Hepatocyte (in vitro differentiated cells): Measurements from ENCODE around the gene ARL15.

Experiments used
- CTCF ChIP-seq: fragments of 200-600 bp; sonication (generic); IDR thresholded peaks from 2 replicates; pipeline ENCODE4 v1.5.1; 2016; ENCODE audit warnings: antibody characterized with exemption, mild to moderate bottlenecking; ENCODE audit not compliant: poor library complexity
- EZH2 ChIP-seq: fragments of 200-600 bp; sonication (generic); IDR thresholded peaks from 2 replicates; pipeline ENCODE4 v1.6.1; 2016; ENCODE audit warnings: antibody characterized with exemption, mild to moderate bottlenecking, borderline replicate concordance
- EZH2phosphoT487 ChIP-seq: fragments of 200-600 bp; sonication (generic); IDR thresholded peaks from one replicate; pipeline ENCODE4 v1.6.1; 2018; ENCODE audit warnings: antibody characterized with exemption, mild to moderate bottlenecking, low read depth, moderate library complexity; ENCODE audit not compliant: unreplicated experiment, severe bottlenecking

- TF ChIP-seq EZH2 = no peak
- no peak for TF ChIP-seq CTCF
- TF ChIP-seq EZH2phosphoT487 = no peak
Measured at GRCh38 chr5:54022223-54022622, 288.1 kb downstream of the ARL15 start.
